Retinal pigment epithelial cell (primary cell): ENCODE data around the gene TMEM44.

ENCODE experiments used
- DNase-seq: peaks from one replicate; pipeline ENCODE4 v3.0.0-alpha.2; 2010; ENCODE audit warnings: low read depth
- H3K4me3 ChIP-seq: 2 replicates; pipeline ENCODE4 v1.5.1; 2011; ENCODE audit warnings: mild to moderate bottlenecking, low read length, control low read depth, moderate library complexity
- TF ChIP-seq, protein P1 (sequence below): conservative IDR thresholded peaks from 2 replicates; pipeline ENCODE4 v1.5.1; 2011; ENCODE audit warnings: low read depth, low read length, control low read depth, inconsistent platforms

The TMEM44 gene

DNA sequence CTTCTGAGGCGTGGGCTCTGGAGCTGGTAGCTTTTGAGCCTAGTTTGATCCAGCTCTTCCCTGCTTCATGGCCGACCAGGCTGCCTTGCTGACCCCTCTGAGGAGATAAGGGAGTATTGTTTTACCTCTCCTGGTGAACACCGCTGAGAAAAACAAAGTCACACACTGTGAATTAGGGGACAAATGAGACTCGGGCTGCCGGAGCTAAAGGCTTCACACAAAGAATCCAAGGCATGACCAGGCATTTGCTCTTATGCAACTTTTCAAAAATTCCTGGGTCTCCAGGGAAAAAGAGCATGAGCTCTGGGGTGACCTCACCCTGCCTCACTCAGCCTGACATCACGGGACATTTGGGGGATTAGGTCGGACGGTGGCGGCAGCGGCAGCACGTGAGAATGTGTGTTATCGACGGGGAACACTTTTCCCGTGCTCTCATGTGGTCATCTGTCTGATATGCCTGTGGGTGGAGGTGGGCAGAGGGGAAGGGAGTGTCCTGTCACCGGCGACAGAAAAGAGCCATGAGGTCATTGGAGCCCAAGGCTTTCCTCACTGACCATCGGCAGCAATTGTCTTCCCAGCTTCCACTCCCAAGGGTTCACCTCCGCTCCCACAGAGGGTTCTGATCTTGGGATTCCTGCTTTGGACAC, 61.0 kb downstream of the TMEM44 start:
- H3K4me3 ChIP-seq = no peak overlapping the region
- TF ChIP-seq, protein P1, sequence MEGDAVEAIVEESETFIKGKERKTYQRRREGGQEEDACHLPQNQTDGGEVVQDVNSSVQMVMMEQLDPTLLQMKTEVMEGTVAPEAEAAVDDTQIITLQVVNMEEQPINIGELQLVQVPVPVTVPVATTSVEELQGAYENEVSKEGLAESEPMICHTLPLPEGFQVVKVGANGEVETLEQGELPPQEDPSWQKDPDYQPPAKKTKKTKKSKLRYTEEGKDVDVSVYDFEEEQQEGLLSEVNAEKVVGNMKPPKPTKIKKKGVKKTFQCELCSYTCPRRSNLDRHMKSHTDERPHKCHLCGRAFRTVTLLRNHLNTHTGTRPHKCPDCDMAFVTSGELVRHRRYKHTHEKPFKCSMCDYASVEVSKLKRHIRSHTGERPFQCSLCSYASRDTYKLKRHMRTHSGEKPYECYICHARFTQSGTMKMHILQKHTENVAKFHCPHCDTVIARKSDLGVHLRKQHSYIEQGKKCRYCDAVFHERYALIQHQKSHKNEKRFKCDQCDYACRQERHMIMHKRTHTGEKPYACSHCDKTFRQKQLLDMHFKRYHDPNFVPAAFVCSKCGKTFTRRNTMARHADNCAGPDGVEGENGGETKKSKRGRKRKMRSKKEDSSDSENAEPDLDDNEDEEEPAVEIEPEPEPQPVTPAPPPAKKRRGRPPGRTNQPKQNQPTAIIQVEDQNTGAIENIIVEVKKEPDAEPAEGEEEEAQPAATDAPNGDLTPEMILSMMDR = no peak
- DNase-seq = peak; percentile 97

DNA sequence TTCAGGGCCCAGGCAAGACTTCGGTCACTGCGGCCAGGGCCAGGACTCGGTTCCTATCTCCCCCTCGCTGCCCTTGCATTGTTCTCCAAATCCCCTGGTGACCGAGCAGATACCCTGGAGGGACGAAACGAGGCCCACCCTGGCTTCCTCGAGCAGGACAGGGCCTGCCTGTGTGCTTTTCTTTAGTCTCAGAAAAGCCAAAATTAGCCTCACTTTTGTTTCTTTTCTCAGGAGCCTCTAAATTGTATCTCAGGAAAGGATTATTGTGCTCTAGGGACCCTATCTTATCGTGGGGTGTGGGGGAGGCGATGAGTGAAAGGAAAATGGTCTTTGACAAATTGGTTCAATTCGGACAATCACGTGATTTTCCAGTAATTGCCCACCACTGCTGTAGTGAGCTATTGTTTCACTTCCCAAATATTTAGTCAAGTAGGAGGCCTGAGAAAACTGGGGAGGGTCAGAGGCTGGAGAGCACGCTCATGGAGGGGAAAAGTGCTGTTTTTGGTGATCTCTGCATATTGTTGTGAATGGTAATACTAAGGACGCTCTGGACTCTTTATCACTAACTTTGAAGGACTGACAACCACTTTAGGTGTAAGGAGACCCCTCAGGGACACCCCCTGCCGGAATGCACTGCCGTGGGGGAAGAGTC, 61.6 kb downstream of the TMEM44 start:
- H3K4me3 ChIP-seq = no peak overlapping the region
- no peak for DNase-seq
- TF ChIP-seq, protein P1 = no peak

DNA sequence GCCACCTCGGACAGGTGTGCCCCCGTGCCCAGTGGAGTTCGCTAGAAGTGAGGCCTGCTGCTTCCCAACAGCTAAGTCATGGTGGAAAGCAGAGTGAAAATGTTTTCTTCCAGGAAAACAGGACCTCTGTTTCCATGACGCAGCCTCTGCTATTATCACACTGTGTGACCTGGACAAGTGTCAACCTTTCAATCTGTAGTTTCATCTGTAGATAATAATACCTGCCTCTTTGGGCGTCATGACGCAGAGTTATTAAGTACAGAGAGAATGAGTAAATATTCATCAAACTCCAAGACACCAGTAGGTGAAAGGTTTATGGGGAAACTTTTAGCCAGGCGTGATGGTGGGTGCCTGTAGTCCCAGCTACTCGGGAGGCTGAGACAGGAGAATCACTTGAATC, 62.3 kb downstream of the TMEM44 start:
- no peak overlapping the region for H3K4me3 ChIP-seq
- no peak for DNase-seq
- TF ChIP-seq, protein P1 = no peak

DNA sequence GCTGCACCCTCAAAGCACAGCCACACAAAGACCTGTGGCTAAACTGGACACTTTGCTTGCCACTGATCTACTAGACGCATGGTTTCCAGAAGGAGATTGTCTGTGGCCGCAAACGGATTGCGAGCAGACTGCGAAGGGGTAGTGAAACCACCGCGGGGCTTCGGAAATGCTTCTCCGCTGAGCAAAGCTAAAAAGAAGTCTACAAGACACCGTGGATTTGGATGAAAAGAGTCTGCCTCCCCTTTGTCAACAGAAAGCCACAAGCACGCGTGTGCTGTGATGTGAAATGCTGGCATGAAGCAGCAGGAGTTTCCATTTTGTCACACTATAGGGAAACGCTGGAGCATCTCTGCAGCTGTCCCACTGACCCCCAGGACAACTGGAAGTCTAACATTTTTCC, 63.0 kb downstream of the TMEM44 start:
- H3K4me3 ChIP-seq = no peak overlapping the region
- no peak for DNase-seq
- TF ChIP-seq, protein P1 = no peak

DNA sequence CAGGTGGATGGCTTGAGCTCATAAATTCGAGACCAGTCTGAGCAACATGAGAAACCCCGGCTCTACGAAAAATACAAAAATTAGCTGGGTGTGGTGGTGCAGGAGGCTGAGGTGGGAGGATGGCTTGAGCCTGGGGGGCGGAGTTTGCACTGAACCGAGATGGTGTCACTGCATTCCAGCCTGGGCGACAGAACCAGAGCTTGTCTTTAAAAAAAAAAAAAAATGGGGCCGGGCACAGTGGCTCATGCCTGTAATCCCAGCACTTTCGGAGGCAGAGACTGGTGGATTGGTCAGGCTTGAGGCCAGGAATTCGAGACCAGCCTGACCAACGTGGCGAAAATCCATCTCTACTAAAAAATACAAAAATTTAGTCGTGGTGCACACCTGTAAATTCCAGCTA, 64.0 kb downstream of the TMEM44 start:
- TF ChIP-seq, protein P1 = no peak

DNA sequence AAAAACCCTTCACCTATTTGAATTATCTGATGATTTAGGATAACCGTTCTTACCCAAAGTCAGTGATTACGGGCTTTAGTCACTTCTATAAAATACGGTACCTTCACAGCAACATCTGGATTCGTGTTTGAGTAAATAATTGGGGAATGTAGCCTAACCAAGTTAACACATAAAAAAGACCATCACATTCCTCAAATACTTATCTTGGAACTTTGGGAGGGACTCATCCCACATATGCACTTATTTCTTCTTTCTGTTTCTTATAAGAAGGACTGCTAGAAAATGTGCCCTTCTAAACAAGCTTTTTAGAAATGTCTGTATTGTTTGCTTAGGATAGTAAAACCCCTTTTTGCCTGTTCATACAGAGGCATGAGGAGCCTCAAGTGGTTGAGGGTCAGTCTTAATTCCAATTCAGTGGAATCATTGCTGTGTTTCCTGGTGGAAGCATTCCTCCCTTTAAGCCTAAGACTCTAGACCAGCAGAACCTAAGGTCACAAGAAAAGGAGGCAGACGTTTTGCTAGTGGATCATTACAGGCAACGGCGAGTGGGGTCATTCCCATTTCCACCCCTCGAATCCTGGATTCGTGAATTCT, 67.5 kb downstream of the TMEM44 start:
- TF ChIP-seq, protein P1 = no peak
- no peak for DNase-seq
- no peak overlapping the region for H3K4me3 ChIP-seq

More for the DNA sequence above, 64.0 kb downstream of the TMEM44 start:
- no peak for DNase-seq
- H3K4me3 ChIP-seq = no peak overlapping the region

DNA sequence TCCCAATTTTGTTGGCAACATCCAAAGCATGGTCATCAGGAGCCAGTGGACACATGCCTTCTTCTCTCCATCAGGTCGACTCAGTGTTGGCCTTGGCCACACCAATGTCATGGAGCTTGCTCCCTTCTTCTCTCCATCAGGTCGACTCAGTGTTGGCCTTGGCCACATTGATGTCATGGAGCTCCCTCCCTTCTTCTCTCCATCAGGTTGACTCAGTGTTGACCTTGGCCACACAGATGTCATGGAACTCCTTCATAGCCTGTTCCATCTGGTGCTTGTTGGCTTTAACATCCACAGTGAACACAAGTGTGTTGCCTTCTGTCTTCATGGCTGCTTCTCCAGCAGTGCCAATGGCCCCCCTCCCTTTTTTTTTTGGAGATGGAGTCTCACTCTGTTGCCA, 70.2 kb downstream of the TMEM44 start:
- H3K4me3 ChIP-seq = no peak overlapping the region
- DNase-seq = no peak
- TF ChIP-seq, protein P1 = no peak
